HEK293 (cell line): ENCODE data around the gene RTN4.

Source experiments
- CTCF ChIA-PET: fragments of 350-600 bp; formaldehyde crosslinking; extraction: SDS; loops from one replicate; lab custom pipeline; 2021; ENCODE audit warnings: antibody characterized with exemption; lab: Yijun Ruan, JAX
- POLR2A ChIA-PET: fragments of 300-600 bp; formaldehyde crosslinking; extraction: SDS; loops from one replicate; lab custom pipeline; 2020; ENCODE audit warnings: antibody characterized with exemption, inconsistent platforms; lab: Yijun Ruan, JAX
- H3K27ac ChIP-seq: fragments of 200-500 bp; sonication (Bioruptor generic); 2 replicates; pipeline ENCODE4 v1.5.1; 2014; ENCODE audit warnings: low read depth, low read length, control low read depth, inconsistent platforms; ENCODE audit errors: extremely low read depth
- H3K36me3 ChIP-seq, 2 experiments: fragments of 200-500 bp in 1 of 2; sonication (Bioruptor generic) in 1 of 2; 1 replicate in 1 of 2; 2 replicates in 1 of 2; pipeline ENCODE4 v1.5.1; 2014 to 2017; ENCODE audit warnings: inconsistent platforms in 2 of 2, low read length in 2 of 2; ENCODE audit not compliant: control insufficient read depth in 2 of 2, insufficient read depth in 1 of 2
- H3K4me1 ChIP-seq: fragments of 200-500 bp; sonication (Bioruptor generic); 2 replicates; pipeline ENCODE4 v1.5.1; 2014; ENCODE audit warnings: mild to moderate bottlenecking, low read length, inconsistent platforms; ENCODE audit not compliant: control insufficient read depth, insufficient read depth
- H3K4me3 ChIP-seq: 2 replicates; pipeline ENCODE4 v1.5.1; 2011; ENCODE audit warnings: low read depth, mild to moderate bottlenecking, control low read depth, low read length, moderate library complexity
- H3K9me3 ChIP-seq: fragments of 200-500 bp; sonication (Bioruptor generic); 2 replicates; pipeline ENCODE4 v1.5.1; 2014; ENCODE audit warnings: low read depth, low read length, inconsistent platforms; ENCODE audit not compliant: control insufficient read depth, insufficient read depth
- FEZF1 ChIP-seq: fragments of 450-650 bp; formaldehyde crosslinking; IDR thresholded peaks from 2 replicates; pipeline ENCODE4 v1.5.1; 2016; ENCODE audit warnings: missing biosample characterization, missing genetic modification characterization
- INSM2 ChIP-seq: fragments of 450-650 bp; formaldehyde crosslinking; IDR thresholded peaks from 2 replicates; pipeline ENCODE4 v1.5.1; 2016; ENCODE audit warnings: missing biosample characterization, missing genetic modification characterization
- KLF10 ChIP-seq: fragments of 450-650 bp; IDR thresholded peaks from 2 replicates; pipeline ENCODE4 v1.5.1; 2018; ENCODE audit warnings: missing biosample characterization, mild to moderate bottlenecking, missing genetic modification characterization
- KLF16 ChIP-seq: fragments of 450-650 bp; formaldehyde crosslinking; IDR thresholded peaks from 2 replicates; pipeline ENCODE4 v1.5.1; 2017; ENCODE audit warnings: missing biosample characterization, missing genetic modification characterization
- PRDM1 ChIP-seq: fragments of 450-650 bp; formaldehyde crosslinking; IDR thresholded peaks from 2 replicates; pipeline ENCODE4; 2016; ENCODE audit warnings: missing biosample characterization, missing genetic modification characterization
- SALL2 ChIP-seq: fragments of 450-650 bp; formaldehyde crosslinking; IDR thresholded peaks from 2 replicates; pipeline ENCODE4 v1.5.0; 2017; ENCODE audit warnings: missing biosample characterization, mild to moderate bottlenecking, missing genetic modification characterization, borderline replicate concordance
- ZBTB20 ChIP-seq: fragments of 450-650 bp; formaldehyde crosslinking; IDR thresholded peaks from 2 replicates; pipeline ENCODE4 v1.5.1; 2016; ENCODE audit warnings: missing biosample characterization, missing genetic modification characterization
- ZIC2 ChIP-seq: fragments of 450-650 bp; formaldehyde crosslinking; IDR thresholded peaks from 2 replicates; pipeline ENCODE4 v1.5.1; 2016; ENCODE audit warnings: missing biosample characterization, missing genetic modification characterization
- ZNF10 ChIP-seq: fragments of 450-650 bp; formaldehyde crosslinking; IDR thresholded peaks from 2 replicates; pipeline ENCODE4 v1.5.1; 2017; ENCODE audit warnings: missing biosample characterization, missing genetic modification characterization
- ZNF214 ChIP-seq: fragments of 450-650 bp; formaldehyde crosslinking; IDR thresholded peaks from 2 replicates; pipeline ENCODE4 v1.5.1; 2017; ENCODE audit warnings: missing biosample characterization, mild to moderate bottlenecking, missing genetic modification characterization, borderline replicate concordance
- ZNF274 ChIP-seq, 2 experiments: fragments of 200-500 bp in 1 of 2; fragments of 450-650 bp in 1 of 2; sonication (Bioruptor generic) in 1 of 2; formaldehyde crosslinking in 1 of 2; IDR thresholded peaks; 2 replicates each; pipeline versions ENCODE4 v1.5.1 to v1.6.1; 2014 to 2016; ENCODE audit warnings: borderline replicate concordance in 1 of 2, inconsistent platforms in 1 of 2, low read length in 1 of 2, missing biosample characterization in 1 of 2, missing genetic modification characterization in 1 of 2
- ZNF311 ChIP-seq: fragments of 450-650 bp; formaldehyde crosslinking; IDR thresholded peaks from 2 replicates; pipeline ENCODE4 v1.5.1; 2017; ENCODE audit warnings: missing biosample characterization, missing genetic modification characterization, borderline replicate concordance
- ZNF501 ChIP-seq: fragments of 450-650 bp; formaldehyde crosslinking; IDR thresholded peaks from 2 replicates; pipeline ENCODE4 v1.5.1; 2016; ENCODE audit warnings: missing biosample characterization, missing genetic modification characterization
- ZNF558 ChIP-seq: fragments of 450-650 bp; formaldehyde crosslinking; IDR thresholded peaks from 2 replicates; pipeline ENCODE4 v1.5.1; 2016; ENCODE audit warnings: missing biosample characterization, missing genetic modification characterization
- ZNF626 ChIP-seq: fragments of 450-650 bp; sonication (Bioruptor Pico); formaldehyde crosslinking; IDR thresholded peaks from 2 replicates; pipeline ENCODE4 v1.5.1; 2018; ENCODE audit warnings: missing biosample characterization, missing genetic modification characterization, inconsistent platforms
- ZNF654 ChIP-seq: fragments of 450-650 bp; formaldehyde crosslinking; IDR thresholded peaks from 2 replicates; pipeline ENCODE4 v1.5.1; 2016; ENCODE audit warnings: low read depth, missing biosample characterization, missing genetic modification characterization
- ZSCAN4 ChIP-seq: fragments of 450-650 bp; formaldehyde crosslinking; IDR thresholded peaks from 2 replicates; pipeline ENCODE4 v1.5.1; 2017; ENCODE audit warnings: missing biosample characterization, missing genetic modification characterization
- TF ChIP-seq, protein P1 (sequence below): fragments of 450-650 bp; formaldehyde crosslinking; IDR thresholded peaks from 2 replicates; pipeline ENCODE4 v1.5.1; 2016; ENCODE audit warnings: missing biosample characterization, missing genetic modification characterization

Gene RTN4

DNA sequence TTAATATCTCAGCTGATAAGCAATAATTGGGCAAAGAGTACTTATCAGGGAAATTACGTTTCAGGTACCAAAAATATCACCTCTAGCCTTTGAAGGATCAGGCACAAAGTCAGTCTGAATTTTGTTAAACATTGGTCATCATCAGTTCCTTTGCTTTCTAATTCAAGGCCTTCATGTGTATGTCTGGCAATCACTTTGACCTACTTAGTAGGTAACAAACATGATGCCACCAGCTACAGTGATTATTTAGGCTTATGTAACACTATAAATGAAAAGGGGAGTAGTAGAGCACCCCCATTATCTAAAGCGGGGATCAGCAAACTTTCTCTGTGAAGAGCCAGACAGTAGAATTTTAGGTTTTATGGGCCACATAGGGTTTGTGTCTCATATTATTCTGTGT is 75.1 kb downstream of the RTN4 start:
- no peaks in the 10 kb centered on the region for H3K9me3 ChIP-seq
- CTCF ChIA-PET = interaction anchor here (1.3 kb wide), 1 partner anchor 193 kb away, joined by 3 read pairs; no protein-coding TSS in a partner anchor
- TF ChIP-seq, protein P1, sequence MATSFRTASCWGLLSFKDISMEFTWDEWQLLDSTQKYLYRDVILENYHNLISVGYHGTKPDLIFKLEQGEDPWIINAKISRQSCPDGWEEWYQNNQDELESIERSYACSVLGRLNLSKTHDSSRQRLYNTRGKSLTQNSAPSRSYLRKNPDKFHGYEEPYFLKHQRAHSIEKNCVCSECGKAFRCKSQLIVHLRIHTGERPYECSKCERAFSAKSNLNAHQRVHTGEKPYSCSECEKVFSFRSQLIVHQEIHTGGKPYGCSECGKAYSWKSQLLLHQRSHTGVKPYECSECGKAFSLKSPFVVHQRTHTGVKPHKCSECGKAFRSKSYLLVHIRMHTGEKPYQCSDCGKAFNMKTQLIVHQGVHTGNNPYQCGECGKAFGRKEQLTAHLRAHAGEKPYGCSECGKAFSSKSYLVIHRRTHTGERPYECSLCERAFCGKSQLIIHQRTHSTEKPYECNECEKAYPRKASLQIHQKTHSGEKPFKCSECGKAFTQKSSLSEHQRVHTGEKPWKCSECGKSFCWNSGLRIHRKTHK (tag by site-specific recombination) = no peak
- no peak for TF ChIP-seq ZNF10 (tag by site-specific recombination)
- no peak for TF ChIP-seq INSM2 (tag by site-specific recombination)
- TF ChIP-seq ZNF654 = no peak
- no peaks in the 10 kb centered on the region for H3K4me1 ChIP-seq
- no peak overlapping the region for H3K27ac ChIP-seq
- POLR2A ChIA-PET = interaction anchor here (0.8 kb wide), 2 partner anchors 15 to 75 kb away, joined by 3 read pairs; partner anchors contain the start of gene RTN4
- peaks cover 0 to 32% of the 10 kb centered on the region in 2 experiments; a peak in 2 of 3 replicates for H3K36me3 ChIP-seq
- no peak overlapping the region for H3K4me3 ChIP-seq

- Histone ChIP-seq H3K4me1 (no peaks in the 10 kb centered on the region), H3K27ac (no peak overlapping the region), H3K4me3 (no peak overlapping the region), H3K9me3 (no peaks in the 10 kb centered on the region), H3K36me3 (peaks cover 0 to 40% of the 10 kb centered on the region in 2 experiments; a peak in 2 of 3 replicates)
- no peak for TF ChIP-seq ZNF274 (IDR thresholded peaks at IDR 0.05; ENCODE audit: low read length)
- no peak for TF ChIP-seq ZNF274 (tag by site-specific recombination; IDR thresholded peaks at IDR 0.05; ENCODE audit: borderline replicate concordance)
- no peak for TF ChIP-seq PRDM1 (tag by site-specific recombination)
- no peak for TF ChIP-seq ZNF558 (tag by site-specific recombination)
- no peak for TF ChIP-seq ZNF626 (tag by site-specific recombination)
- no peak for TF ChIP-seq ZNF214
- TF ChIP-seq ZBTB20 = no peak
- no peak for TF ChIP-seq FEZF1
- no peak for TF ChIP-seq KLF16 (tag by site-specific recombination)
- TF ChIP-seq ZSCAN4 (tag by site-specific recombination) = no peak
- no peak for TF ChIP-seq KLF10
- no peak for TF ChIP-seq ZIC2
- no peak for TF ChIP-seq SALL2 (tag by site-specific recombination)
- TF ChIP-seq ZNF501 = no peak
- no peak for TF ChIP-seq ZNF311 (tag by site-specific recombination)
- ChIA-PET CTCF (interaction anchor here (2.0 kb wide), 1 partner anchor 11 kb away, joined by 7 read pairs; no protein-coding TSS in a partner anchor), POLR2A (no interaction called here)
These were observed 80.3 kb downstream of the RTN4 start for GRCh38 chr2:54969940-54970338.
